ENCODE measurements around the gene CD86.

- TF ChIP-seq CTCF (IDR thresholded peaks at IDR 0.05) (no peak), POLR2A (IDR thresholded peaks at IDR 0.05) (no peak)
These were observed 112.9 kb downstream of the CD86 start for GRCh38 chr3:122168044-122168443.
